ENCODE results near the gene FOXF2. TPM values are rescaled to one million over a fixed set of nuclear protein-coding genes. Genes with fewer than 3 reads are reported as not detected.

Gene FOXF2
- total RNA-seq, result 10 to 100 TPM; 18.2 to 37.8 (median 27.3) TPM
- polyA plus RNA-seq, result 1 to 10 TPM; 3.5 to 6.7 (median 4.8) TPM

DNA sequence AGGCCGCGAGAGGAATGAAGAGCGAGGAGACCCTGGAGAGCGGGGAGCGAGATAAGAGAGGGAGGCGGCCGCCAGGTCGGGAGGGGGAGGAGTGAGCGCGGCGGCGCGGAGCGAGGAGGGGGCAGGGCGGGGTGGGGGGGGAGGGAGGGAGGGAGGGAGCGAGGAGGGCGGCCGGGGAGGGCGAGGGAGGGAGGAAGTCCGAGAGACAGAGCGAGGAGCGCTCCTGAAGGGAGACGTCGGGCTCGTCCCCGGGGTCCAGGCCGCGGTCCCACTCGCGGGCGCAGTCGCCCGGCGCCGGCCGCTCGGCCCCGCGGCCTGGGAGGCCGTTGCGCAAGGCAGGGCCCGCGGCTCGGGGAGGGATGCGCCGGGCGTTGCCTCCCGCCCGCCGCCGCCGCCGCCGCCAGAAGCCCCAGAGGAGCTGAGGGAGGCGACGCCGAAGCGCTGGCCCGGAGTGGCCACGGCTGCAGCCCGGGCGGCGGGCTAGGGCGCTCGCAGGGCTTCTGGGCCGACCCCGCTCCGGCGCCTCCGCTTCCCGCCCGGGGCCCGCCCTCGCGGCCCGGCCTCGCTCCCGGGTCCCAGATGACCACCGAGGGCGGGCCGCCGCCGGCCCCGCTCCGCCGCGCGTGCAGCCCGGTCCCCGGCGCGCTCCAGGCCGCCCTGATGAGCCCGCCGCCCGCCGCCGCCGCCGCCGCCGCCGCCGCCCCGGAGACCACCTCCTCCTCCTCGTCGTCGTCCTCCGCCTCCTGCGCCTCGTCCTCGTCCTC lies at the start of gene FOXF2:
Gene FOXF2 (plus strand): TSS at position 208 of the 764 bp plus-strand sequence. CDS start 372 bp downstream, at position 580.
- TF ChIP-seq EP300 (IDR thresholded peaks at IDR 0.05) (no peak), POLR2AphosphoS5 (IDR thresholded peaks at IDR 0.05) (peak; percentile 46 to 88 (median 68)), POLR2A (IDR thresholded peaks at IDR 0.05) (no peak), CTCF (IDR thresholded peaks at IDR 0.05) (no peak)
- Histone ChIP-seq H3K4me1 (peaks cover 0 to 29% (median 22%) of the 10 kb centered on the region in 4 donors), H3K4me3 (peak within 1 kb of the TSS; percentile 57 to 68 (median 64)), H3K36me3 (no peaks in the 10 kb centered on the region), H3K9me3 (no peaks in the 10 kb centered on the region), H3K27ac (peak within 1 kb of the TSS; percentile 84 to 96 (median 89)), H3K27me3 (peaks cover 12 to 87% (median 38%) of the 10 kb centered on the region in 3 donors)
- intact Hi-C loops (cut with DNase I), result loop anchor here (5.0 to 10.0 kb wide), 4 partner anchors 677 to 1055 kb away; partner anchors contain the start of gene EXOC2
- peak; percentile 85 for DNase-seq
- WGBS, 2 donors, result 3% methylated on average over 107 to 112 of the region's 112 CpGs

- Histone ChIP-seq H3K9me3 (peaks cover 2 to 7% (median 2%) of the 10 kb centered on the region in 4 donors), H3K4me1 (no peaks in the 10 kb centered on the region), H3K36me3 (no peaks in the 10 kb centered on the region), H3K27ac (peak overlapping the region in 1 of 4 donors; percentile 48), H3K27me3 (no peaks in the 10 kb centered on the region), H3K4me3 (no peak overlapping the region)
- DNase-seq, result no peak
- intact Hi-C loops (cut with DNase I), result no loop called here
- TF ChIP-seq POLR2A (IDR thresholded peaks at IDR 0.05) (no peak), POLR2AphosphoS5 (IDR thresholded peaks at IDR 0.05) (no peak), CTCF (IDR thresholded peaks at IDR 0.05) (no peak), EP300 (IDR thresholded peaks at IDR 0.05) (no peak)
Observed at GRCh38 chr6:1346101-1346500, 43.3 kb upstream of the FOXF2 start.

GRCh38 chr6:1346558-1347091 lies 42.8 kb upstream of the FOXF2 start:
- H3K4me1 ChIP-seq, result no peaks in the 10 kb centered on the region
- no peaks in the 10 kb centered on the region for H3K27me3 ChIP-seq
- no peak overlapping the region for H3K4me3 ChIP-seq
- intact Hi-C loops (cut with DNase I), result no loop called here
- TF ChIP-seq POLR2AphosphoS5 (IDR thresholded peaks at IDR 0.05), result no peak
- peaks cover 3 to 10% (median 7%) of the 10 kb centered on the region in 4 donors for H3K9me3 ChIP-seq
- H3K36me3 ChIP-seq, result no peaks in the 10 kb centered on the region
- DNase-seq, result no peak
- 77 to 84% methylated on average over 5 of the region's 5 CpGs for WGBS, 2 donors
- peak overlapping the region in 1 of 4 donors; percentile 48 for H3K27ac ChIP-seq

DNA sequence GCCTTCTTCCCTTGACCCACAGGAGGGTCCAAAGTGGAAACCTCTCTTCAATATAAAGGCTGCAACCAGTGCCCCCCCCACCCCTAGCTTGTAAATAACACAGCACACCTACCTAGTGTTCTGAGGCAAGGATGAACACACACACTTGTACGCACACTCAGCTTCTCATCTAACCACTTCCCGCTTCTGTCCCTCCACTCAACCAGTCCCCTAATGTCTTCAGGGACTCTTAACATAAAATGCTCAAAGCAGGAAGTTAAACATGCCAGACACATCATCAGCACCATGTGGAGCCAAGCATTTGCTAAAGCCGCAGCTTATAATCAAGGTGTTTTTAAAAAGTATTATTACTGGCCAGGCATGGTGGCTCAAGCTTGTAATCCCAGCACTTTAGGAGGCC lies 42.2 kb upstream of the FOXF2 start:
- no peak overlapping the region for H3K4me3 ChIP-seq
- intact Hi-C loops (cut with DNase I), result no loop called here
- H3K36me3 ChIP-seq, result no peaks in the 10 kb centered on the region
- WGBS, 2 donors, result 85 to 87% methylated on average over 3 of the region's 3 CpGs
- DNase-seq, result no peak
- TF ChIP-seq CTCF (IDR thresholded peaks at IDR 0.05) (no peak), POLR2A (IDR thresholded peaks at IDR 0.05) (no peak), POLR2AphosphoS5 (IDR thresholded peaks at IDR 0.05) (no peak), EP300 (IDR thresholded peaks at IDR 0.05) (no peak)
- H3K27ac ChIP-seq, result peak overlapping the region in 1 of 4 donors; percentile 48
- no peaks in the 10 kb centered on the region for H3K27me3 ChIP-seq
- peaks cover 3 to 11% (median 7%) of the 10 kb centered on the region in 4 donors for H3K9me3 ChIP-seq
- H3K4me1 ChIP-seq, result no peaks in the 10 kb centered on the region

GRCh38 chr6:1348675-1349074 lies 40.7 kb upstream of the FOXF2 start:
- DNase-seq, result no peak
- H3K27ac ChIP-seq, result peak overlapping the region in 1 of 4 donors; percentile 35
- WGBS, 2 donors, result 65 to 85% methylated on average over 1 of the region's 1 CpG
- peaks cover 3 to 11% (median 7%) of the 10 kb centered on the region in 4 donors for H3K9me3 ChIP-seq
- H3K4me1 ChIP-seq, result no peaks in the 10 kb centered on the region
- no peaks in the 10 kb centered on the region for H3K27me3 ChIP-seq
- TF ChIP-seq CTCF (IDR thresholded peaks at IDR 0.05) (no peak), POLR2AphosphoS5 (IDR thresholded peaks at IDR 0.05) (no peak), POLR2A (IDR thresholded peaks at IDR 0.05) (no peak), EP300 (IDR thresholded peaks at IDR 0.05) (no peak)
- H3K36me3 ChIP-seq, result no peaks in the 10 kb centered on the region
- intact Hi-C loops (cut with DNase I), result no loop called here
- no peak overlapping the region for H3K4me3 ChIP-seq
